ENCODE measurements around the gene SPRR2B.
"Not testable (repeated sequence)": the region's sequence is repeated elsewhere in the genome, so short reads cannot be mapped to it uniquely, and the experiment has no call there.

SPRR2B gene

GRCh38 chr1:153032677-153033308 lies 38.6 kb downstream of the SPRR2B start:
- DNase-seq, result no peak

- no peak for DNase-seq
These were observed 39.3 kb downstream of the SPRR2B start for GRCh38 chr1:153032073-153032472.

GRCh38 chr1:153030895-153031294 lies 40.5 kb downstream of the SPRR2B start, which contains the start of gene SPRR1B:
SPRR1B (plus strand) TSS chr1:153031203; CDS start chr1:153032346, 1,143 bp downstream.
- DNase-seq, result no peak

GRCh38 chr1:153028766-153029165 lies 42.6 kb downstream of the SPRR2B start:
- no peak for DNase-seq

- no peak for DNase-seq
These were observed 45.6 kb downstream of the SPRR2B start for GRCh38 chr1:153025797-153026196.

- no peak for DNase-seq
These were observed 47.0 kb downstream of the SPRR2B start for GRCh38 chr1:153024413-153024812.

- DNase-seq, result no peak
These were observed 48.3 kb downstream of the SPRR2B start for GRCh38 chr1:153023109-153023508.

GRCh38 chr1:153022340-153022739 lies 49.1 kb downstream of the SPRR2B start:
- not testable (repeated sequence) for DNase-seq

- DNase-seq, result not testable (repeated sequence)
These were observed 49.6 kb downstream of the SPRR2B start for GRCh38 chr1:153021829-153022228.
